Activated gamma-delta T cell (primary cell): ENCODE data around the gene PSENEN.
"Not testable (repeated sequence)": the region's sequence is repeated elsewhere in the genome, so short reads cannot be mapped to it uniquely, and the experiment has no call there.

Experiments
- DNase-seq: peaks from one replicate; lab custom pipeline; 2025; lab: John Stamatoyannopoulos, UW

PSENEN gene

DNA sequence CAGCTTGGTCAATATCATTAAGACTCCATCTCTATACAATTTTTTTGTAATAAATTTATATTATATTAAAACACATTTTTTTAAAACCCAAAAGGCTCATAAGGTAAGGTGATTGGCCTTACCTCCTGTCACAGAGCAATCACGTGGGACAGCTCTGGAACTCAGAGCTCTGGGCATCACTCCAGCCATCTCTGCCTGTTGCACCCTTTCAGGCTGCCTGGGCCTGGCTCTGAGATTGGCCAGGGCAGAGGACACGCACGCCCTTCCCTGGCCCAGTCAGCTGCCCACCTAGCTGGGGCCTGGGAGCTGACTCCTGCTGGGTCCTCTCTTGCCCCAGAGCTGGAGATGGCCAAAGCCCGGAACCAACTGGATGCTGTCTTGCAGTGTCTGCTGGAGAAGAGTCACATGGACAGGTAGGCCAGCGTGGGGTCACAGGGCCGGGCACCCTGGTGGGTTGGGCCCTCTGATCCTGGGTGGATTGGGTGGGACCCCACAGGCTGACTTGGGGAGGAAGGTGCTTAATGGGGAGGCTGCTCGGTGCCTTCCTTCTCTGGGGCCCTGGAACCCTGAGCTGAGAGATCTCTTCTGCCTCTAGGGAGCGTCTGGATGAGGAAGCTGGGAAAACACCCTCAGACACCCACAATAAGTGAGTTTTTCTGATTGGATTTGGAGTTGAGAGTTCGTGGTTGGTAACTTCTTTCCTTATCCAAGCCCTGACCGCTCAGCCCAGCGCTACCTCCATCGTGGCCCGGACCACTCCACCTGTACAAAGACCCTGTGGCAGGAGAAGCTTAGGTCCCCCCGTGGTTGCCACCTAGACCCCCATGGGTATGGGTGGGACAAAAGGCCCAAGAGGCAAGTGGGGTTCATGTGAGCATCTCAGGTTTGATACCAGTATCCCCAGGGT, 6.6 kb downstream of the PSENEN start:
- no peak for DNase-seq

DNA sequence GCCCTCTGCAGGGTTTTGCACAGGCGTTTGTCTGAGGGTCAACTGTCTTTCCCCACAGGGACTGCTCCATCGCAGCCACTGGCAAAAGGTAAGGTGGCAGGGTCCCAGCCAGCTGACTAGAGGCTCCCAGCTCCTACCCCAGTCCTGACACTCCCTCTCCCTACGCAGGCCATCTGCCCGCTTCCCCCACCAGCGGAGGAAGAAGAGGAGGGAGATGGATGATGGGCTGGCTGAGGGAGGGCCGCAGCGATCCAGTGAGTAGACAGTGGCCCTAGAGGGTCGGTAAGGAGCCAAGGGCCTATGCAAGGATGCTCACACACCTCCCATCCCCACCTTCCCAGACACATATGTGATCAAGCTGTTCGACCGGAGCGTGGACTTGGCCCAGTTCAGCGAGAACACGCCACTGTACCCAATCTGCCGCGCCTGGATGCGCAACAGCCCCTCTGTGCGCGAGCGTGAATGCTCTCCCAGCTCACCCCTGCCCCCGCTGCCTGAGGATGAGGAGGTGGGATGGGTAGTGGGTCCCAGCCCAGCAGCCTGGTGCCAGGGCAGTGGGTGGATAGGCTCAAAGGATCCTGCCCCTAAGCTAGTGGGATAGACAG, 7.4 kb downstream of the PSENEN start:
- no peak for DNase-seq

DNA sequence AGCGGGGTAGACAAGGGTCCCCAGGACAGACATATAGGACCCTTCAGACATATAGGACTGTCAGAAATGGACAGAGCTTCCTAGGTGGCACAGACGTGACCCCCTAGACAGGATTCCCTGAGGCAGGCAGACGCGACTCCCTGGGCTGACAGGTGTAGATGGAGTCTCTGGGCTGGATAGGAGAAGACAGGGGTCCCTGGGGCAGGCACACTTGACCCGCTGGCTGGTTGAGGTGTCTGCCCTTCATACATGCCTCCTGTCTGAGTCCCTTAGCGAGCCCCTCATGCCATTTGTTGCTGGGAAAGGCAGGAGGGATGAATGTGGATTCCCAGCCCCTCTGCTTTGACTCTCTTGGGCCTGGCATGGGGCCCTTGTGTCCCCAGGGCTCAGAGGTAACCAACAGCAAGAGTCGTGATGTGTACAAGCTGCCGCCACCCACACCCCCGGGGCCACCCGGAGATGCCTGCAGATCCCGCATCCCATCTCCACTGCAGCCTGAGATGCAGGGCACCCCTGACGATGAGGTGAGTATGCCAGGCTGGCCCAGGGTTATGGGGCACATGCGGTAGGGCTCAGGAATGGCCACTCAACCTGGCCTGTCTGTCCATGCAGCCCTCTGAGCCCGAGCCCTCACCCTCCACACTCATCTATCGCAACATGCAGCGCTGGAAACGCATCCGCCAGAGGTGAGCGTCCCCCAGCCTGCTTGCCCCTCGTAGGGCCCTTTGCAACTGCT, 8.4 kb downstream of the PSENEN start:
- no peak for DNase-seq

DNA sequence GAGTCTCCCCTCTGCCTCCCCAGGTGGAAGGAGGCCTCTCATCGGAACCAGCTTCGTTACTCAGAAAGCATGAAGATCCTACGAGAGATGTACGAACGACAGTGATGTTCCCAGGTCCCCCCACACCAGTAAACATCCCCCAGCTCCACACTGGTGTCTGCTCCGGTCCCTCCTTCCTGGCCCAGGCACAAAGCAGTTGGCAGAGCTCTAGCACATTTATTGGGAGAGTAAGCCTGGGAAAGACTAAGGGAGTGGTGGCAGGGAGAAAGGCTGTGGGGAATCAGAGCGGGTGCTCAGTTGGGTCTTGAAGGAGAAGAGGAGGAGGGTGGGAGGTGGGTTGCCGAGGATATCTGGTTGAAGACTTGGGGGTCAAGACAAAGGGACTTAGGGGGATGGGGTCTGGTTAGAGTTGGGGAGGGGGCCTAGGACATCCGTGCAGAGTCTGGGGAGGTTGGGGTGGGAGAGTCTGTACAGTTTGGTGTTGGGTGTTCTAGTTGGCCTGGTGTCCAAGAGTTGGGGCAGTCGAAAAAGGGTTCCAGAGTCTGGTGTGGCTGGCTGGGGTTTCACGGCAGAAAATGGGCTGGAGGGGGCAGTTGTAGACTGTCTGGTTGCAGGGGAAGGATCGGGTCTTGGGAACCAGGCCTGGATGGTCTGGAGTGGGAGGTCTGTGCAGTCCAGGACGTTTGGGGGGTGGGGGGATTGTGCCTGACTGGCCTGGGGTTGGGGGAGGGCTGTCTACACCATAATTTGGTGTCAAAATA, 9.1 kb downstream of the PSENEN start:
- DNase-seq = no peak

DNA sequence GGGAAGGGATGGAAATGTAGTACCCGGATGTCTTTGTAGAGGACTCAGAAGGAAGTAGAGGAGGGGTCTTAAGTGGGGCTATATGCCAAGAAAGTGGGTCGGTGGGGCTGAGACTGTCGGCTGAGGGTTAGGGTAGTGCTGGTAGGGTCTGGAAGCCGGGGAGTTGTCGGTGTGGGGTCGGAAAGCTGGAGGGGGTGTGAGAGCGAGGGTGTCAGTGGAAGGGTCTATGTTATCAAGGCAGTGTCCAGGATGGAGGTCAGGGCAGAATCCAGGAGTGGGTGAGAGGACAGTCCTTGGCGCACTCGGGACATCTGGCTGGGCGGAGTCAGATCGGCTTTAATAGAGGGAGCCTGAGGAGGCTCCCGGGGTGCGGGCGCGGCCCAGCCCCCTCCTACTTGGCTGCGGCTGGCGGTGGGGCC, 9.7 kb downstream of the PSENEN start:
- DNase-seq = no peak

DNA sequence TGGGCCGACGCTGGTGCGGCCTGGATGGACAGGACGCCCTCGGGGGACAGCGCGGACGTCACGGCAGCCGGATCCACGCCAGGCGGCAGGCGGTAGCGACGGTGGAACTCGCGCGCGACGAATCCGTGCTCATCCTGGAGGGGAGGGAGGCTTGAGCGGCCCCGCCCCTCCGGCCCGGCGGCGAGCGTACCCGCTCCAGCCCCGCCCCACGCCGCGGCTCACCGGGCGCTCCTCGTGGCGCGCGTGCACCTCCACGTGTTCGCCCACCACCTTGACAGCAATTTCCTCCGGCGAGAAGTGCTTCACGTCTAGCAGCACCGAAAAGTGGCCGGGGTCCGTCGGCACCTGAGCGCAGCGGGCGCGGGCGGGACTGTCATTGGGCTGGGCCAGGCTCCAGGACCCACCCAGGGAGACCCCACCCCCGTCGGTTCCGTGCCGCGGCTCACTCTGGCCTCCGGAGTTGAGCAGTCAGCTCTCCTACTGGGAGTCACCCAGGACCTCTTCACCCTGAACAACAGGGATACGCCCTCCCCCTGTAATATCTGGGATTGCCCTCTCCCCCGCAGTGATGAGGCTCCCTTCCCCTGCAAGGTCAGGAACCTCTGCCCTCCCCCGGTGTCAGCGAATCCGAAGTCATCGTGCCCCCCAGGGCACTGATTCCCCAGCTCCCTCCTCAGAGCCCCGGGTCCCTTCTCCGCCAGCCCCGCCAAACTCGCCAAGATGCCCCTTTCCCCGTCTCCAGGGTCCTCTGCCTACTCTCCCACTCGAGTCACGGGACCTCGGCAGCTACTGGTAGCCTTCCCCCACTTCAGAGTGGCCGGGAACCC, 10.3 kb downstream of the PSENEN start:
- no peak for DNase-seq

DNA sequence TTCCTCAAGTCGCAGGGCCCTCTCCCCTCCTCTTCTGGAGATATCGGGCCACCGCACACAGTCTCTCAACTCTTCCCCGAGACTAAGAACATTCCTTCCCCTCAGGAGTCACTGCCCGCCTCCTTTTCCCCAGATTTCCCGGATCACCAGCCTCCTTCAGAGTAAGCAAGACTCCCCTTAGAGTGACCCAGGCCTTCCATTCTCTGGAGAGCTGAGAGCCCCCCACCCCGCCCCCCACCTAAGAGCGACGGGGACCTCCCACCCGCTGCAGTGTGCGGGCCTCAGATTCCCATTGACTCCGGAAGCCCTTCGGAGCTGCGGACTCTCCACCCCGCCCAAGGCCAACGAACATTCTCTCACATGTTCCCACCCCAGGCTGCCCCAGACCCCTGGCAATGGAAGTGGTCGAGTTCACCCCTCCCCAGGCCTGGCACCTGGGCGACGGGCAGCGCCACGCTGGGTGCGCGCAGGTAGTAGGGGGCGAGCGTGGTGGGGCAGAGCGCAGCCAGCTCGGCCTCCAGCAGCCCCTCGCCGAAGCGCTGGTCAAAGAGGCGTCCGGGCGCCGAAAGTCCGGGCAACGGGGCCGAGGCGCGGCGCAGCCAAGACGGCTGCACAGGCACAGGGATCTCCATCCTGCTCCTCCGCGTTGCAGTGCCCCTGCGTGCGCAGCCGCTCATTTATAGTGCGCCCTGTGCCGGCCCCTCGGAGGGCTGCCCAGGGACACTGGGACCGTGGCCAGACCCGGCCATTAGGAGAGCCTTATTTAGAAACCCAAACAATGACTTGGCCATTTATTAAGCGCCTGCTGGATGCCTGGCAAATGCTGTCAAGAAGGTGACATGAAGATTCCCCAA, 11.2 kb downstream of the PSENEN start, which contains the start of gene HSPB6:
HSPB6 (minus strand) TSS at position 653 of the 854 bp plus-strand sequence; CDS start at position 632, 21 bp downstream.
- DNase-seq = no peak

DNA sequence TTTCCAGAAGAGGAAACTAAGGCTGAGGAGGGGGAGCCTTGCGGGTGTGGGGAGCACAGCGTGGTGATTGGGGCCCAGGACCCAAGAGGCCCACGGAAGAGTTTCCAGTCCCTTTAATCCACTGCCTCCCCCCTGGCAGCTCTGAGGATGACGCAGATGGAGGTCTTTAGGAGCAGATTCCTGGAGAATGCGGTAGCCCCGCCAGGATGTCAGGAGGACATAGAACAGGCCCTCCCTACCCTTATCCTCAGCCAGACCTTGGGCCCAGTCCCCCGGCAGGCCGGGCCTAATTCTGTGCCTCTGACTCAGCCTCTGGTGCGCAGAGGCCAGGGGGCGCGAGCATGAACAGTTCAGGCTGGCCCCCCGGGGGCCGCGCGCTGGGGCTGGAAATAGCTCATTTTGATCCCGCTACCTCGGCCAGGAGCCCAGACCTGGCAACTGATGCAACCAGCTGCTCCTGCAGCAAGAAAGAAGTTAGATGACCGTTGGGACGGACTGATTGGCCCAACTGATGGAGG, 11.8 kb downstream of the PSENEN start:
- DNase-seq = no peak

DNA sequence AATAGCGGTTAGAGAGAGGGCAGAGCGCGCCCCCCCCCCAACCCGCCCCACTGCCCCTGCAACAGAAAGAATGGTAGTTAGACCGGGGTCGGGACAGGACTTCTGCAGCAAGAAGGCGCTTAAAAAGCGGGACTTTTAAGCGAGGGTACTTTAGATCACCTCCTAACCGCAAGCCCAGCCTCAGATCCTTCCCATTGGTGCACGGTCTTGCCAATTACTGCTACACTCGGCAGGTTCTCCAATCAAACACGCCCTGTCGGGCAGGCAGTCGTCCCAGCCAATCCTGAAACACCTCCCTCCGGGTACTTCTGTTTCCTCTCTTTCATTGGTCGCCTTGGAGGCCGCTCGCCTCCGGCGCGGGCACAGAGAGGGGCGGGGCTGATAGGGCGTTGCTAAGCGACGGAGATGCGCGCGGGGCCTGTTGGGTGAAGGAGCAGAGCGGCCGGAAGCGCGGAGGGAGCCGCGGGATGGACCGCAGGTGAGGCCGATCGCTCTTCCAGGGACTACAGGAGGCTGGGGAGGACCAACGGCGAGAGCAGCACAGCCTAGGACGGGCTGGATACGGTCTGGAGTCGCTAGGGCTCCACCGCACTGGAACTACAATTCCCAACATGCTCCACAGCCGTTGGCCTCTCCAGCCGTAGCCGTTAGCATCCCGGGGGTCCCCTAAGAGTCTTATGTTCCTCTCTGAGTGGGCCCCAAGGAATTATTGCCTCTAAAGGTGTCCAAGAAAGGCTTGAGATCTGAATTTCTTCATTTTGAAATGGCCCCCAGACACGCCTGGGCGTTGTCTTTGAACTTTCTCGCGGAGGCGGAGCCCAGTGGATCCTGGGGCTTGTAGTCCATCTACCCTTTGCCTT, 12.5 kb downstream of the PSENEN start, which contains the start of gene PROSER3:
PROSER3 (plus strand) TSS at position 428 of the 860 bp plus-strand sequence; CDS start at position 468, 40 bp downstream.
- peak; percentile 94 for DNase-seq

DNA sequence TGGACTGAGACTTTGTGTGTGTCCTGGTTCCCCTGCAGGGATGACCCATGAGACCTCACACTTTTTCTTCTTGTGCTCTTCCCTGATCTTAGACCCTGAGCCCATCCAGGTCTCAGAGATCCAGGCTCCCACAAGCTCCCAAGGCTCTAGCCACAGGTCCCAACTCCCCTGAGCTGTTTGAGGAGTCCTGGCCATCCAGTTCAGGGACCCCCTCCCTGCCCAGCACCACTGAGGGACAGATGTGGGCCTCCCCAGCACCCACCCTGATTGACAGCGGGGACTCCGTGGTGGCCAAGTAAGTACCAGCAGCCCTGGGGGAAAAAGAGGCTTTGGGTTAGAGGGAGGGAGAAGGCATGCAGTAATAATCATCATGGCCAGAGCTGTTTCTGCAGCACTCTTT, 14.2 kb downstream of the PSENEN start:
- DNase-seq = no peak

DNA sequence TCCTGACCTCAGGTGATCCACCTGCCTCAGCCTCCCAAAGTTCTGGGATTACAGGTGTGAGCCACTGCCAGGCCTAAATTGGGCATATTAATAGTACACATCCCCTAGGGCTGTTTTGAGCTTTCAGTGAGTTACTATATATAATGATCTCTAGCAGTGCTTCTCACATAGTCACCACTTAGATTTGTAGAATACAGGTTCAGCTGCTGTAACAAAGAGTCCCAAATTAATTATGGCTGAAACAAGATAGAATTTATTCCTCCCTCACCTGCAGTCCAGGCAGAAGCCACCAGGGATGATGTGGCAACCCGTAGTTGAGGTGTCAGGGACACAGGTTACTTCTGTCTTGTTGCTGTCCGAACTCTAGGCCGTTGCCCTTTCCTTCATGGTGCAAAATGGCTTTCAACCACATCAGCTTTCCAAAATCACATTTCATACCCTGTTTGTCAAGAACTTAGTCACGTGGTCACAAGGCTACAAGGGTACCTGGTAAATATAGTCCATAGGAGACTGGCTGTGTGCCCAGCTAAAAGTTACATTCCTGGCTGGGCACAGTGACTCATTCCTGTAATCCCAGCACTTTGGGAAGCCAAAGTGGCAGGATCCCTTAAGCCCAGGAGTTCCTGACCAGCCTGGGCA, 15.4 kb downstream of the PSENEN start:
- no peak for DNase-seq

DNA sequence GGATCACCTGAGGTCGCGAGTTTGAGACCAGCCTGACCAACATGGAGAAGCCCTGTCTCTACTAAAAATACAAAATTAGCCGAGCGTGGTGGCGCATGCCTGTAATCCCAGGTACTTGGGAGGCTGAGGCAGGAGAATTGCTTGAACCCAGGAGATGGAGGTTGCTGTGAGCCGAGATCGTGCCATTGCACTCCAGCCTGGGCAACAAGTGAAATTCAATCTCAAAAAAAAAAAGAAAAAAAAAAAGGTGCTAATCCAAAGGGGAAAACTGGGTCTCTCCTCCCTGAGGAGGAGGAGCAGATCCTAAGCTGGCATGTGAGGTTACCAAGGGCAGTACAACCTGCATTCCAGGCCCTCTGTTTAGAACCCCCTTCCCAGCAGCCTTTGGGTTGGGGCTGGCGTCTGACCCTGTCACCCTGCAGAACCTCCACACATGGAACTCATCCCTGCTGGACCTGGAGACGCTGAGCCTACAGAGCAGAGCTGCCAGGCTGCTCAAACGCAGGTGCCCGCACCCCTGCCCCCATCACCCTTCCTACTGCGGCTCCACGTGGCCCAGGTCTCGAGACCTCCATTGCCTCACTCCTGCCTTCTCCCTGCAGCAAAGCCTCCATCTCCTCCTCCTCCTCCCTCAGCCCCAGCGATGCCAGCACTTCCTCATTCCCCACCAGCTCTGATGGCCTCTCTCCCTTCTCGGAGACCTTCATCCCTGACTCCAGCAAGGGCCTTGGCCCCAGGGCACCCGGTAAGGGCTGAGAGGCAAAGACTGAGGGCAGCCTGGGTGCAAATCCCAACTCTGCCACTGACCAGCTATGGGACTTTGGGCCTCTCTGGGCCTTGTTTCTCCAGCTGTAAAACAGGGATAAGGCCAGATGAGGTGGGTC, 19.2 kb downstream of the PSENEN start:
- no peak for DNase-seq

DNA sequence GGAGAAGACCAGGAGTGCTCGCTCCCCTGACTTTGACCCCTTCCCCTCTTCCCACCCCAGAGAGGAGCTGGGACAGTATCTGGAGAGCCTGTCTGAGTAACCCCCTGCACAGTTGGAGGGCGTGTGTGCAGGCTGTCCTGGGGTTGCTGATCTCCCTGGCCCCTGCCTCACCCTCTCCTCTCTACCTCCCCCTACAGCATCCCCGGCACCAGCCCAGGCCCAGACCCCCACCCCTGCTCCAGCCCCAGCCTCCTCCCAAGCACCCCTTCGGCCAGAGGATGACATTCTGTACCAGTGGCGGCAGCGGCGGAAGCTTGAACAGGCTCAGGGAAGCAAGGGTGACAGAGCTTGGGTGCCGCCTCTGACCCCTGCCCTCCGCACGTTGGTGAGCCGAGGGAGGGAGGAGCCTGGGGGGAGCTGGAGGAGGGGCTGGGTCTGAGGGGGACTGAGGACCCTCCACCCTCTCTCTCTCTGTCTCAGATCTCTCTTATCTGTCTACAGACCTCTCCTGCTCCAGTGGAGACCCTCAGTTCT, 21.2 kb downstream of the PSENEN start:
- no peak for DNase-seq

DNA sequence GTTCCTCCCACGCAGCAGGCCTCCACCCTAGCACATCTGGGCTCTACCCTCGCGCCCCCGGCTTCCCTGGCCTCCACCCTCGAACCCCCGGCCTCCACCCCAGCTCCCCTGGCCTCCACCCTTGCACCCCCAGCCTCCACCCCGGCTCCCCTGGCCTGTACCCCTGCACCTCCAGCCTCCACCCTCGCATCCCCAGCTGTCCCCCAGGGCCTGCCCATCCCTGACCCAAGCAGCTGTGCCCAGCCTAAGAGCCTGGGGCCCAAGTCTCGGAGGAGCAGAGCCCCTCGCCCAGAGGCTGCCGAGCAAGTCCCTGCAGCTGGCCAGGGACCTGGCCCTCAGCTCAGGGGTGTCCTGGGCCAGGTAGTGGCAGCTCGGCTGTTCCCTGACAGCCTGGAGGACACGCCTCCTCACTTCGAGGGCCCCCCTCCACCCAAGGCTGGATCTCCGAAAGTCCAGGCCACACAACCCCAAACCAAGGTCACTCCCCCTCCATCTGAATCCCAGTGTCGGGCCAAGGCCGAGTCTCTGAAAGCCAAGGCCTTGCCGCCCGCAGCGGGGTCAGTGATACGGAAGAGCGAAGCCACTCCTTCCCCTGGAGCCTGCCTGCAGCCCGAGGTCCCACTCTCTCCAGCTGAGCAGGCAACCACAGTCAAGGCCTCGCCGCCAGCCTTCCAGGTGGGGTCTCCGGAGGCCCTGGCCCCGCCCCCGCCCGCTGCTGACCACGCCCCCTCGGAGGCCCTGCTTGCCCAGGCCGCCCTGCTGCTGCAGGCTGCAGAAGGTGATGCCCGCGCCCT, 22.0 kb downstream of the PSENEN start:
- no peak for DNase-seq

DNA sequence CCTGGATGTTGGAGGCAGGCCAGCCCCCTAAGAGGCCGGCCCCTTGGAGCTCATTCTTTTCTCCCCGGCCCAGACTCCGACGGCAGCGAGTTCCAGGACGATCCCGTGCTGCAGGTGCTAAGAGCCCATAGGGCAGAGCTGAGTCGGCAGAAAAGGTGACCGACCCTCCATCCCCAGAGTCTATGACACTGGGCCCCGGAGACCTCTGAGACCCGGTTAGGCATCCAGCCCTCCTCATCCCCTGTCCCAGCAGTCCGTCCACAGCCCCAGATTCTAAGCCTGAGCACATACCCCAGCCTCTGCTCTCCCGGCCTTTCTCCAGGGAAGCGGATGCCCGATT, 22.6 kb downstream of the PSENEN start:
- no peak for DNase-seq

DNA sequence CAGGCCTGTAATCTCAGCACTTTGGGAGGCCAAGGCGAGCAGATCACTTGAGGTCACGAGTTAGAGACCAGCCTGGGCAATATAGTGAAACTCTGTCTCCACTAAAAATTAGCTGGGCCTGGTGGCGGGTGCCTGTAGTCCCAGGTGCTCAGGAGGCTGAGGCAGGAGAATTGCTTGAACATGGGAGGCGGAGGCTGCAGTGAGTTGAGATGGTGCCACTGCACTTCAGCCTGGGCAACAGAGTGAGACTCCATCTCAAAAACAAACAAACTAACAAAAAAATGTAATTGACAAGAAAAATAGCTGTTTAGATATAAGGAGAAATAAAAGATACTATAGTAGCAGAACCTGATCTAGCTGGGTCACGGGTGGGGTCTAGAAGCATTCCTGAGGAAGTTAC, 26.9 kb downstream of the PSENEN start:
- DNase-seq = not testable (repeated sequence)
